ENCODE data around the gene TRPM3. TPM values are rescaled to one million over a fixed set of nuclear protein-coding genes. Genes with fewer than 3 reads are reported as not detected.
"Not testable (repeated sequence)": the region's sequence is repeated elsewhere in the genome, so short reads cannot be mapped to it uniquely, and the experiment has no call there.

TRPM3 gene
- total RNA-seq, 1 donor from 2014 or later, result 0.22 TPM

DNA sequence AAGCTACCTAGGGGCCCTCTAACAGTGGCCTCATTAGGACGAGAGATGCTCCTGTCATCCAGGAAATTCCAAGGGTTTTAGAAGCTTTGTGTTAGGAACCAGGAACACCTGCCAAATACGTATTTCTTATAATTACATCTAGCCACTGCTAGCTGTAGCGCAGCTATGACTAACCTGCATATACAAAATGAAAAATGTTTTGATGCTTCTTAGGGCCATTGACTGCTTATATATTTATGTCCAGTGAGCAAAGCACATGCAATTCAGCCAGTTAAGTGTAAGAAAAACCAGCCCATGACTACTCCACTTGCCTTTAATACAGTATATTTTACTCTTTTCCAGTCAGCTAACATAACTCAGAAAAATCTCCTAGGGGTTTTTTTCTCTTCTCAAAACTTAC is 143.3 kb downstream of the TRPM3 start:
- Histone ChIP-seq H3K4me3 (no peak overlapping the region), H3K4me1 (no peaks in the 10 kb centered on the region), H3K27me3 (ENCODE audit: low read depth) (peaks cover 5% of the 10 kb centered on the region), H3K9me3 (replicated peaks) (no peaks in the 10 kb centered on the region), H3K27ac (replicated peaks) (no peak overlapping the region), H3K36me3 (no peaks in the 10 kb centered on the region)
- no peak for DNase-seq
- TF ChIP-seq, protein P1, sequence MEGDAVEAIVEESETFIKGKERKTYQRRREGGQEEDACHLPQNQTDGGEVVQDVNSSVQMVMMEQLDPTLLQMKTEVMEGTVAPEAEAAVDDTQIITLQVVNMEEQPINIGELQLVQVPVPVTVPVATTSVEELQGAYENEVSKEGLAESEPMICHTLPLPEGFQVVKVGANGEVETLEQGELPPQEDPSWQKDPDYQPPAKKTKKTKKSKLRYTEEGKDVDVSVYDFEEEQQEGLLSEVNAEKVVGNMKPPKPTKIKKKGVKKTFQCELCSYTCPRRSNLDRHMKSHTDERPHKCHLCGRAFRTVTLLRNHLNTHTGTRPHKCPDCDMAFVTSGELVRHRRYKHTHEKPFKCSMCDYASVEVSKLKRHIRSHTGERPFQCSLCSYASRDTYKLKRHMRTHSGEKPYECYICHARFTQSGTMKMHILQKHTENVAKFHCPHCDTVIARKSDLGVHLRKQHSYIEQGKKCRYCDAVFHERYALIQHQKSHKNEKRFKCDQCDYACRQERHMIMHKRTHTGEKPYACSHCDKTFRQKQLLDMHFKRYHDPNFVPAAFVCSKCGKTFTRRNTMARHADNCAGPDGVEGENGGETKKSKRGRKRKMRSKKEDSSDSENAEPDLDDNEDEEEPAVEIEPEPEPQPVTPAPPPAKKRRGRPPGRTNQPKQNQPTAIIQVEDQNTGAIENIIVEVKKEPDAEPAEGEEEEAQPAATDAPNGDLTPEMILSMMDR (IDR thresholded peaks at IDR 0.05; ENCODE audit: borderline replicate concordance), result no peak
- intact Hi-C loops (cut with micrococcal nuclease), result no loop called here

DNA sequence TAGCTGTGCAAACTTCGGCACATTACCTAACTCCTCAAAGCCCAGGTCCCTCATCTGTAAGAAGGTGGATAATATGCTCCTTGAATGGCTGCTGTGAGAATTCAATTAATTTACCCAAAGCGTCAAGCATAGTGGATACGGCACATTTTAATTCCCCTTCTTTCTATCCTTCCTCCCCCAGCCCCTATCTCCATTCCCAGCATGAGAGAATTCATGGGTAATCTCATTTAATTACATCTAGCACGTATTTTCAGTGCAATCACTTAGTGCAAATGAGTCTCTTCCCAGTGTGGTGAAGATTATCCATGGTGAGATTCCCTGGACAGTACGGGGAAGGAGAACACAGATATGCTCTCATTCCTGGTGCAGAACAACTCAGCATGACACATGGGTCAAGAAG is 145.6 kb downstream of the TRPM3 start:
- Histone ChIP-seq H3K27ac (replicated peaks) (no peak overlapping the region), H3K36me3 (no peaks in the 10 kb centered on the region), H3K27me3 (ENCODE audit: low read depth) (peaks cover 5% of the 10 kb centered on the region), H3K9me3 (replicated peaks) (no peaks in the 10 kb centered on the region), H3K4me3 (no peak overlapping the region), H3K4me1 (no peaks in the 10 kb centered on the region)
- no peak for DNase-seq
- intact Hi-C loops (cut with micrococcal nuclease), result no loop called here
- TF ChIP-seq, protein P1 (IDR thresholded peaks at IDR 0.05; ENCODE audit: borderline replicate concordance), result no peak

DNA sequence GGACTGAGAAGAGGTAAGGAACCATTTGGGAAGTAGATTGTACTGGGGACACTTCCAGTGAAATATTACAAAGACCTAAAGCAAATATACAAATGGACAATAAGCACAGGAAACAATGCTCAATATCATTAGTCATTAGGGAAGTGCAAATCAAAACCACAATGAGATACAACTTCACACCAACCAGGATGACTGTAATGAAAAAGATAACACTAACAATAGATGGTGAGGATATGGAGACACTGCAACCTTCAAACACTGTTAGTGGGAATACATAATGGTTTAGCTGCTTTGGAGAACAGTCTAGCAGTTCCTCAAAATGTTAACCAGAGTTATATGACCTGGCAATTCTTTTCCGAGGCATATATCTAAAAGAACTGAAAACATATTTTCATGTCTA is 149.7 kb downstream of the TRPM3 start:
- intact Hi-C loops (cut with micrococcal nuclease), result no loop called here
- no peaks in the 10 kb centered on the region for H3K9me3 ChIP-seq (replicated peaks)
- no peak overlapping the region for H3K4me3 ChIP-seq
- no peaks in the 10 kb centered on the region for H3K27me3 ChIP-seq (ENCODE audit: low read depth)
- TF ChIP-seq, protein P1 (IDR thresholded peaks at IDR 0.05; ENCODE audit: borderline replicate concordance), result no peak
- no peak for DNase-seq
- H3K4me1 ChIP-seq, result no peaks in the 10 kb centered on the region
- H3K36me3 ChIP-seq, result no peaks in the 10 kb centered on the region
- no peak overlapping the region for H3K27ac ChIP-seq (replicated peaks)

DNA sequence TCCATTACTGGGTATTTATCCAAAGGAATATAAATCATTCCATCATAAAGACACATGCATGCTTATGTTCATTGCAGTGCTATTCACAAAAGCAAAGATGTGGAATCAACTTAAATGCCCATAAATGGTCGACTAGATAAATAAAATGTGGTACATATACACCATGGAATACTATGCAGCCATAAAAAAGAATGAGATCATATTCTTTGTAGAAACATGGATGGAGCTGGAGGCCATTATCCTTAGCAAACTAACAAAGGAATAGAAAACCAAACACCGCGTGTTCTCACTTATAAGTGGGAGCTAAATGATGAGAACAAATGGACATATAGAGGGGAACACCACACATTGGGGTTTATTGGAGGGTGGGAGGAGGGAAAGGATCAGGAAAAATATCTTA is 155.0 kb downstream of the TRPM3 start:
- intact Hi-C loops (cut with micrococcal nuclease); H3K4me1 ChIP-seq; H3K9me3 ChIP-seq (replicated peaks); DNase-seq; H3K4me3 ChIP-seq; H3K27ac ChIP-seq (replicated peaks); H3K27me3 ChIP-seq (ENCODE audit: low read depth); H3K36me3 ChIP-seq: not testable (repeated sequence)

DNA sequence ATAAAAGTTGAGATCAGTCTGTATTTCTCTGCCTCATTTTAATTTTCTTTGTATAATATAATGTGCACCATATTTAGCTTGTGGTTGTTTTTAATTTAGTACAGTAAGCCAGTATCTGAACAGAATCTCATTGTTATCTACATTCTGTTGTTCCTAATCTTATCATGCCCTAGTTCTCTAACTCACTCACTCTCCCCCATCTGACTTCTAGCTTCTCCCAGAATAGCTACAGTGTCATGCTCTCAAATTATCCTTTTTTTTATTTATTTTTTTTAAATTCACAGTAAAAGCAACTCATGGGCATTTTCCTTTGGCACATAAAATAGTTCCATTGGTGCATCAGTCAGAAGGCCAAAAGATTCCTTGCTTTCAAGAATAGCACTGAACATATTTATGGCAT is 156.6 kb downstream of the TRPM3 start:
- TF ChIP-seq, protein P1 (IDR thresholded peaks at IDR 0.05; ENCODE audit: borderline replicate concordance), result no peak
- Histone ChIP-seq H3K36me3 (no peaks in the 10 kb centered on the region), H3K4me3 (no peak overlapping the region), H3K27me3 (ENCODE audit: low read depth) (no peaks in the 10 kb centered on the region), H3K4me1 (no peaks in the 10 kb centered on the region), H3K27ac (replicated peaks) (no peak overlapping the region), H3K9me3 (replicated peaks) (peaks cover 5% of the 10 kb centered on the region)
- no peak for DNase-seq
- intact Hi-C loops (cut with micrococcal nuclease), result no loop called here

DNA sequence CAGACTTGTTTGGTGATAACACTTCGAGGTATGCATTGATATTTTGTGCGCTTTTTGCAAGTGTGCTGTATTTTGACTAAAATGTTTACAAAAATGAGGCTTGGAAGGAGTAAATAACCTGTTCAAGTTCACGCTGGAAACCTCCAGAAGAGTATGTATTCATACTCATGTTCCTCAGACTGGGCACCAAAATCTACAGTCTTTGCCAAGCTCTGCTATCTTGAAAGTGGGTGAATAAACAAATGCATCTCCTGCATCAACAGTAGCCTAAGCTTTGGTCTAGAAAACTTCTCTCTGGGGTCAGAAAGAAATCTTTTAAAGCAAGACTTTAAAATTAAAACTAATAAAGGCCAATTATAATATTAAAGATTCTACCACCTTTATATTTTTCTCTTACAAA is 157.9 kb downstream of the TRPM3 start:
- DNase-seq, result no peak
- Histone ChIP-seq H3K4me3 (no peak overlapping the region), H3K9me3 (replicated peaks) (peaks cover 5% of the 10 kb centered on the region), H3K36me3 (no peaks in the 10 kb centered on the region), H3K27me3 (ENCODE audit: low read depth) (no peaks in the 10 kb centered on the region), H3K4me1 (no peaks in the 10 kb centered on the region), H3K27ac (replicated peaks) (no peak overlapping the region)
- intact Hi-C loops (cut with micrococcal nuclease), result no loop called here
- TF ChIP-seq, protein P1 (IDR thresholded peaks at IDR 0.05; ENCODE audit: borderline replicate concordance), result no peak

Data from left ventricle myocardium inferior (tissue), 1 donor.